ENCODE measurements around the gene SNX4.

DNA sequence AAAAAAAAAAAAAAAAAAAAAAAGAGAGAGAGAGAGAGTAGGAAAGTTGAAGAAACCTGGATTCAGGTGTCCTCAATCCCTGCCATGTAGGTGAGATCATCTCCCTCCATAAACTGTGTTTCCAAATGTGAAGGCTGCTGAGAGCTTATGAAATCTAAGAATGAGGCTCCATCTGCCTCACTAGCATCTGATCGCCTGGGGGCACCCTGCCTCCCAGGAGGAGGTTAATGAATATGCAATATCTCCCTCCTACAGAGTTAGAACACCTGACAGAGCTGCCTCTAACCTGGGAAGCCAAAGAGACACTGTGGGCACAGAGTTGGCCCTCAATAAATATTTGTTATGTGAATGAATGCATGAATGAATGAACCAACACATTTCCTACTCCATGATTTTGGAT is 121.0 kb downstream of the SNX4 start:
- TF ChIP-seq, protein P1, sequence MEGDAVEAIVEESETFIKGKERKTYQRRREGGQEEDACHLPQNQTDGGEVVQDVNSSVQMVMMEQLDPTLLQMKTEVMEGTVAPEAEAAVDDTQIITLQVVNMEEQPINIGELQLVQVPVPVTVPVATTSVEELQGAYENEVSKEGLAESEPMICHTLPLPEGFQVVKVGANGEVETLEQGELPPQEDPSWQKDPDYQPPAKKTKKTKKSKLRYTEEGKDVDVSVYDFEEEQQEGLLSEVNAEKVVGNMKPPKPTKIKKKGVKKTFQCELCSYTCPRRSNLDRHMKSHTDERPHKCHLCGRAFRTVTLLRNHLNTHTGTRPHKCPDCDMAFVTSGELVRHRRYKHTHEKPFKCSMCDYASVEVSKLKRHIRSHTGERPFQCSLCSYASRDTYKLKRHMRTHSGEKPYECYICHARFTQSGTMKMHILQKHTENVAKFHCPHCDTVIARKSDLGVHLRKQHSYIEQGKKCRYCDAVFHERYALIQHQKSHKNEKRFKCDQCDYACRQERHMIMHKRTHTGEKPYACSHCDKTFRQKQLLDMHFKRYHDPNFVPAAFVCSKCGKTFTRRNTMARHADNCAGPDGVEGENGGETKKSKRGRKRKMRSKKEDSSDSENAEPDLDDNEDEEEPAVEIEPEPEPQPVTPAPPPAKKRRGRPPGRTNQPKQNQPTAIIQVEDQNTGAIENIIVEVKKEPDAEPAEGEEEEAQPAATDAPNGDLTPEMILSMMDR (IDR thresholded peaks at IDR 0.05; ENCODE audit: low read length), result 0 out of 2 replicates have a peak, but pooled peaks have one; percentile 24
- no peak for TF ChIP-seq EZH2 (IDR thresholded peaks at IDR 0.05; ENCODE audit: borderline replicate concordance, low read length)
